ENCODE results near the gene THSD4. TPM values are rescaled to one million over a fixed set of nuclear protein-coding genes. Genes with fewer than 3 reads are reported as not detected.

Gene THSD4
- total RNA-seq, 2 experiments from 2014 or later, result not detected

DNA sequence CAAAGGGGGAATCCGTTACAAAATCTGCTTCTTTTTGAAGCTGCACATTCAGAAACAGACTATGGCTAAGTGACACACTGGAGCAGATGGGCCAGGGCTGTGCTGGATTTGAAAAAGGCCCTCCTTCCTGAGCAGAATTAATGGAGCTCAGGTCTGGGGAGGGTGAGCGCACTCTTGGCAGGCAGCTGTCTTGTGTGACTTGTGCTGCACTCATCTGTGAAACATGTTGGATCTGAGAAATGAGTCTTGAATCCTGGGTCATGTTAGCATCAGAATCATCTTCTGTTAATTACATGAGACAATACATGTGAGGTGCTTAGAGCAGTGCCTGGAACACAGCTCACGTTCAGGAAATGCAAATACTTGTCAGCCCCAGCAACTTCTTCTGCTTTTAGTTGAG, 219.6 kb downstream of the THSD4 start:
- no peaks in the 10 kb centered on the region for H3K27me3 Mint-ChIP-seq
- CTCF ChIA-PET, result no interaction called here
- H3K27ac Mint-ChIP-seq, result no peak overlapping the region
- H3K4me1 Mint-ChIP-seq, result peaks cover 12% of the 10 kb centered on the region
- H3K9me3 Mint-ChIP-seq (ENCODE audit: low read depth), result no peaks in the 10 kb centered on the region
- H3K4me3 Mint-ChIP-seq, result no peak overlapping the region
- DNase-seq, result no peak
- H3K36me3 Mint-ChIP-seq, result no peaks in the 10 kb centered on the region
- no peak for ATAC-seq

DNA sequence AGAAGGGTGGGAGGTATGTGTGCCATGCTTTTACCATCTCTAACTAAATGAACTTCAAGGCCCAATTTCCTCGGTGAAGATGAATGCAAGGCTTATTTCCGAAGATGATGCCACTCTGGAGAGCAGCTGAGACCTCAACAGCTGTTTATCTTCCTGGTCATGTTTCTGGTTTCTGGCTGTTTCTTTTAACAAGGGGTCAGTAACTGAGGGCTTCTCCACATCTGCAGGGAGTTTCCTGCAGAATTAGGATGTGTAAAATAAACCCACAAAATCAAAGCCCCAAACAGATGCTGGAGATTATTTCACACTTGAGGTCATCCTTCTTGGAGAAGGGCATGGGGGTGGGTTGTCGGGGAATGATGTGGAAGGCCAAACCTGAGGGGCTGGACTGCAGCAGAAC, 220.3 kb downstream of the THSD4 start:
- CTCF ChIA-PET, result no interaction called here
- no peak overlapping the region for H3K4me3 Mint-ChIP-seq

DNA sequence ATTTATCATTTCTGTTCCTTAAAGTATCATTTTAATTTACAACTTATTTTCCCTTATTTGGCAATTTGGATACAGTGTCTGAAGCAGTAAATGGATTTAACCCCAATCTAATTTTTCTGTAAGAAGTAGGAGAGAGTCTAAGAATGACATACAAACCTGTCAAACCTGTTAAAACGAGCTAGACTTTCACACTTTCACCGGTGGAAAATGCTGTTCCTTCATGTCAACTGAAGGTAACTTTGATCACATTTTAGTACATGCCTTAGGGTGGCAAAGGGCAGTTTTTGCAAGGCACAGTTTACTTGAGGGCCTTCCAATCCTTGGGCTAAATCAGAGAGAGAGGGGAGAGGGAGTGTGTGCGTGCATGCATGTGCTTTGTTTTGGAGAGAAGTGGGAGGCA, 221.4 kb downstream of the THSD4 start:
- no peaks in the 10 kb centered on the region for H3K27me3 Mint-ChIP-seq
- no peak for ATAC-seq
- no peaks in the 10 kb centered on the region for H3K36me3 Mint-ChIP-seq
- no peak overlapping the region for H3K27ac Mint-ChIP-seq
- H3K9me3 Mint-ChIP-seq (ENCODE audit: low read depth), result no peaks in the 10 kb centered on the region
- CTCF ChIA-PET, result no interaction called here
- H3K4me3 Mint-ChIP-seq, result no peak overlapping the region
- peaks cover 12% of the 10 kb centered on the region for H3K4me1 Mint-ChIP-seq
- no peak for DNase-seq

More for the DNA sequence above, 220.3 kb downstream of the THSD4 start:
- no peaks in the 10 kb centered on the region for H3K36me3 Mint-ChIP-seq
- no peaks in the 10 kb centered on the region for H3K27me3 Mint-ChIP-seq
- no peak overlapping the region for H3K27ac Mint-ChIP-seq
- peaks cover 12% of the 10 kb centered on the region for H3K4me1 Mint-ChIP-seq
- ATAC-seq (no peak), DNase-seq (no peak)
- no peaks in the 10 kb centered on the region for H3K9me3 Mint-ChIP-seq (ENCODE audit: low read depth)

DNA sequence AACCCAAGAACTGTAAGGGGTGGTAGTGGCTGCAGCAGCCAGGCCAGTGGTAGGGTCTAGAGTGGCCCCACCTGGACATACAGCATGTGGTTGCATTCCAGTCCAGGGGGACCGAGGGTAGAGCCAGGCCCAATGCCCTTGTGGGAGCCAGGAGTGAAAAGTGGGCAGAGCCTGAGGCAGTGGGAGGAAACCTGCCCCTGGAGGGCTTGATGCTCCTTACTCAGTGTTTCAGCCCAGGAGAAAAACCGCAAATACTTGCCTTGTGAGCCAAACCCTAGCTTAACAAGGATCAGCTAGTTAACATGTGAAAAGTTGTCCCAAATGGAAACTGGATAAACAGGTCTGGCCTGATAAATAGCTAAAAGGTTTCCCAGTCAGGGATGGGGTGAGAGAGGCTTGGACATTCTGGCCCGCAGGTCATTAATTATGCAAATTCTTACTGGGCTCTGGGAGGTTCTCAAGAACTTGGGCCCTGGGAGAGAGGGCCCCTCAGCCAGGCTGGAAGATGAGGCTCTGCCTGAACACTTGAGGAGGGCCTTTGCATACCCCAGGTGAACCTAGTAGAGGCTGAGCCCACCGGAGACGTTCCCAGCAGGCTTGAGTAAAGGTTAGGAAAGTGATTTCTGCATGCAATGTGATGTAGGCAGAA, 222.1 kb downstream of the THSD4 start:
- no peaks in the 10 kb centered on the region for H3K9me3 Mint-ChIP-seq (ENCODE audit: low read depth)
- no peak overlapping the region for H3K27ac Mint-ChIP-seq
- H3K36me3 Mint-ChIP-seq, result no peaks in the 10 kb centered on the region
- ATAC-seq (no peak), DNase-seq (no peak)
- peaks cover 12% of the 10 kb centered on the region for H3K4me1 Mint-ChIP-seq
- no peak overlapping the region for H3K4me3 Mint-ChIP-seq
- CTCF ChIA-PET, result interaction anchor here (1.0 kb wide), 1 partner anchor 54 kb away, joined by 3 read pairs; no protein-coding TSS in a partner anchor
- H3K27me3 Mint-ChIP-seq, result no peaks in the 10 kb centered on the region

DNA sequence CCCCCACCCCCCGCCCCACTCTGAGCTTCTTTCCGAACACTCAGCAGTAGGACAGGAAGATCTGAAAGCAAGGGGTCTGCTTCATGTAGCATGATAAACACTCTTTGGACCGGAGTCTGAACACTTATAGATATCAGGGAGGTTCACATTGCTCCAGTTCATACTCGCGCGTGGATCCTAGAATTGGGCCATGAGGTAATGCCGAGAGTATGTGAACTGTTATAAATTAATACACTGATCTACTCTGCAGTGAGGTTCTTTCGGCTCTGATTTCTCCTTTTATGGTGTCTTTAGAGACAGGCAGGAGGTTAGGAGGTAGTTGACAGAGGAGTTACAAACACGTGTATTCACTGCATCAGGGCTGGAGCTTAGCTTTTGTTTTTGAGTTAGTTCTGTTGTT, 223.0 kb downstream of the THSD4 start:
- Mint-ChIP-seq H3K36me3 (no peaks in the 10 kb centered on the region), H3K27me3 (no peaks in the 10 kb centered on the region), H3K4me1 (peaks cover 12% of the 10 kb centered on the region), H3K9me3 (ENCODE audit: low read depth) (no peaks in the 10 kb centered on the region), H3K4me3 (no peak overlapping the region), H3K27ac (no peak overlapping the region)
- ATAC-seq (no peak), DNase-seq (no peak)
- CTCF ChIA-PET, result interaction anchor here (1.0 kb wide), 1 partner anchor 53 kb away, joined by 3 read pairs; no protein-coding TSS in a partner anchor

DNA sequence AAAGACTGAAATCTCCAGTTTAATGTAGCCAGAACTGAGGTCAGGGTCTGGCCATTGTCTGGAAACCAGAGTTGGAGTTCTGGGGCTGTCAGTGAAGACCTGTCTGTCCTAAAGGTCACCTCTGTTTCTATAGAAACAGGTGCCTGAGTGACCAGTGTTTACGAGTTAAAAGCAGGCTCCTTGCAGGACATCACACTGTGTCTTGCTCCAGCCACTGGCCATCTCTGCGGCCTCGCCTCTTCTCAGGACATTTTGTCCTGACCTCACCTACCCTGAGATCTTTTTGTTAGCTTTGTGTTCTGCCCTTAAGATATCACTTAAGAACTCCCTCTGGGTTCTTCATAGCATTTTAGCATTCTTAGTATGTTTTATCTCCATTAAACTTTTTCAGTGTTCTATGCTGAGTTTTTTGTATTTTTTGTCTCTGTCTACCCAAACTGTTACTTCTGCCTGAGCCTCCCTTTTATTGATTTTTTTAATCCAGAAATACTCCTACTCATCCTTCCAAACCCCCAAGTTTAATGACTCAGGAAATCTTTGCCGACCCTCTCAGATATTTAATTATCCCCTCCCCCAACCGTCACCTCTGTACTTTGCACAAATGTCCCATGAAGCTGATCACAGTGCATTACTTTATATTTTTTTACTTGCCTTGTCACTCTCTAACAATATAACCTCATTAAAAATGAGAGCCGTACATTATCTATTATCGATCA, 223.7 kb downstream of the THSD4 start:
- Mint-ChIP-seq H3K4me3 (no peak overlapping the region), H3K9me3 (ENCODE audit: low read depth) (no peaks in the 10 kb centered on the region), H3K27ac (no peak overlapping the region), H3K36me3 (no peaks in the 10 kb centered on the region), H3K27me3 (no peaks in the 10 kb centered on the region), H3K4me1 (peaks cover 4% of the 10 kb centered on the region)
- DNase-seq (no peak), ATAC-seq (no peak)
- CTCF ChIA-PET, result no interaction called here

DNA sequence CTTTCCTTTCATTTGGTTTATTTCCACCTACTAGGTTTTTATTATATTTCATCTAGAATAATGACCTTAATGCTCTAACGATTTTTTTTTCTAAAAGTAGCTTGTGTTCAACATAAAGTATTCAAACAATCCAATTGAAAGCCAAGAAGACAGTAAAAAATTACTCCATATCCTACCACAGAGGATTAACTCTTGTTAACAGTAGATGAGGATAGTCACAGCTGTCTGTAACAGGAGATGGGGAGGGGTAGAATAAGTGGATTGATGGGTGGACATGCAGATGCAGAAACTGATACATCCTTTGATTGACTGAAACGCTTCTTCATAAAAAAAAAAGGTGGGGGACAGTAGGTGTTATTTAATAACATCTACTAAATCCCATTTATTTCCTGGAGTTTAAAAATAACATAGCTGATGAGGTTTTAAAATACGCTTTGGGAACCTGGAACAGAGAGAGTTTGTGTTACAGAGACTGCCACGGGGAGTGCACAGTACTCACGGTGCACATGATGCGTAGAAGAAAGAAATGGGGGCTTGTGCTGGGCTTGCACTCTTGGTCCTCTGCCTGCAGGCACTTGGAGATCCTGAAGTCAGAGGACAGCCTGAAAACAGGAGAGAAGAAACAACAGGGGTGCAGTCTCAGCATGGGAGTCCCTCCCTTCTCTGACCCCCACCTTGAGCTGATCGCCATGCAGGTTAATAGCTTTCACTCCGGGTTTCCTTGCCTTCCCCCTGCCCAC, 226.7 kb downstream of the THSD4 start:
- ATAC-seq, result no peak
- Mint-ChIP-seq H3K9me3 (ENCODE audit: low read depth) (no peaks in the 10 kb centered on the region), H3K4me3 (no peak overlapping the region), H3K4me1 (no peaks in the 10 kb centered on the region), H3K27me3 (no peaks in the 10 kb centered on the region), H3K27ac (no peak overlapping the region), H3K36me3 (no peaks in the 10 kb centered on the region)
- CTCF ChIA-PET, result no interaction called here
- no peak for DNase-seq

DNA sequence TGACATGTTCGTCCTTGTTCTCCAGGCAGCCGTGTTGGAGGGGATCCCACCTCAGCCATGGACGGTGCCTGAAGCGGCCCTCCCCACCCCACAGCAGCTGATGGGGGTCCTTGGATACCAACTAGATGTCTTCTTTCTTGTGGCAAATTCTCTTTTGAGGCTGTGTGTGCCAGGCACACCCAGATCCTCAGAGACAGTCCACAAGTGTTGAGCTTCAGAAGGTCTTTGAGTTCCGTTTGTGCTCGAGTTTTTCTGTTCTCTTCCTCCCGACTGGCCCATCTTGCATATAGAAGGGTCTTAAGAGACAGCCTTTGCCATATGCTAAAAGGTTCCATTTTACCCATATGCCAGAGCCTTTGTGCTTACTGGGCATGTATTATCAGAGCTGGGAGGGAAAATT, 227.4 kb downstream of the THSD4 start:
- no peak for ATAC-seq
- no peaks in the 10 kb centered on the region for H3K9me3 Mint-ChIP-seq (ENCODE audit: low read depth)
- no peaks in the 10 kb centered on the region for H3K27me3 Mint-ChIP-seq
- CTCF ChIA-PET, result no interaction called here
- H3K4me3 Mint-ChIP-seq, result no peak overlapping the region
- H3K27ac Mint-ChIP-seq, result no peak overlapping the region
- H3K4me1 Mint-ChIP-seq, result no peaks in the 10 kb centered on the region
- no peaks in the 10 kb centered on the region for H3K36me3 Mint-ChIP-seq
- no peak for DNase-seq

DNA sequence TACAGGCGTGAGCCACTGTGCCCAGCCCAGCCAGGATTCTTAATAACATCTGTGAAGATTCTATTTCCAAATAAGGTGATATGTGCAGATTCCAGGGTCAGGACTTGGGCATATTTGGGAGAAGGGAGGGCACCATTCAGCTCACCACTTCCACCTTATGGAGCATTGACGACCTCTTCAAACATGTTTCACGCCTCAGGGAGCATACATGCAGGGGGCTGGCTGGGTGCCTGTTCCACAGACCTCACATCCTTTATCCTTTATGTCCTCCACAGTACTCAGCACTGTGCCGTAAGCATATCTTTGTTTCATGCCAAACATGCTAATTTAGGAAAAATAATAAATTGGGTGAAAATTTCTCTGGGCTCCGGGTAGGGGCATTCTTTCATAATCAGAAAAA, 229.0 kb downstream of the THSD4 start:
- DNase-seq (no peak), ATAC-seq (no peak)
- H3K27me3 Mint-ChIP-seq, result no peaks in the 10 kb centered on the region
- no peak overlapping the region for H3K27ac Mint-ChIP-seq
- no peak overlapping the region for H3K4me3 Mint-ChIP-seq
- no peaks in the 10 kb centered on the region for H3K9me3 Mint-ChIP-seq (ENCODE audit: low read depth)
- no peaks in the 10 kb centered on the region for H3K4me1 Mint-ChIP-seq
- no peaks in the 10 kb centered on the region for H3K36me3 Mint-ChIP-seq
- CTCF ChIA-PET, result no interaction called here

DNA sequence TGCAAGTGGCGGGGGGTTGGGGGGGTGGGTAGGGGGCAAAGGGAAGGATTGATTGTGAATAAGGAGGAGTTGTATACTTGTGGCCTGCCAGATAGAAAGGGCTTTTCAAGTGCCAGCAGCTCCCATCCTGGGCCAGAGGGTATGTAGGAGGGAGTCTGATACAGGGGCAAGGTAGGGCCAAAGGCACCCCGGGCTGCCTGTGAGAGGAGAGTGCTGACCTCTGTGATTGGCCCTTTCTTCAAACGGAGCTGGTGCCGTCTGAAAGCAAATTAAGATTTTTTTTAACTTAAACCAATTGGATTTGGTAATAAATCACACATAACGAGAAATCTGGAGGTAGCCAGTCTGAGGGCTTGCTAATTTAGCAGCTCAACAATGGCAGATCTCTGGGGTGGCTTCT, 229.9 kb downstream of the THSD4 start:
- no peaks in the 10 kb centered on the region for H3K9me3 Mint-ChIP-seq (ENCODE audit: low read depth)
- no peak overlapping the region for H3K4me3 Mint-ChIP-seq
- no peak overlapping the region for H3K27ac Mint-ChIP-seq
- no peaks in the 10 kb centered on the region for H3K27me3 Mint-ChIP-seq
- CTCF ChIA-PET, result no interaction called here
- no peak for DNase-seq
- no peaks in the 10 kb centered on the region for H3K36me3 Mint-ChIP-seq
- no peaks in the 10 kb centered on the region for H3K4me1 Mint-ChIP-seq
- ATAC-seq, result no peak

DNA sequence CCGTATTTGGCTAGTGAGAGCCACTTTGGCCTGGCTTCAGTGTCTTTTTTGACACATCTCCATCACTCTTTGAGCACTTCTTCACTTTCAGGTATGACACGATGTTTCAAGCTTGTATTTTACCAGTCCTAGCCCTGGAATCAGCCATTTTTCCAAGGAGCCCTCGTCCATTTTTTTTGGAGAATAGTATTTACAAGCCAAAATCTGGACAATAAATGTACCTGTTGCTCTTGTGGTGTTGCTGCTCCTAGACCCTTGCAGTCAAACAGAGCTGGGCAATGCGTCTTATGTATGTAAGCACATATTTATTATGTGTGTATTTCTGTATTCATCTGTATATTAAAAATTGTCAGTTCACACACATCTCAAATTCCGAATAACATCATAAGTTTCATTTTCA, 231.2 kb downstream of the THSD4 start:
- H3K27ac Mint-ChIP-seq, result no peak overlapping the region
- H3K27me3 Mint-ChIP-seq, result peaks cover 1% of the 10 kb centered on the region
- no peaks in the 10 kb centered on the region for H3K36me3 Mint-ChIP-seq
- ATAC-seq (no peak), DNase-seq (no peak)
- no peaks in the 10 kb centered on the region for H3K4me1 Mint-ChIP-seq
- H3K4me3 Mint-ChIP-seq, result no peak overlapping the region
- CTCF ChIA-PET, result interaction anchor here (0.7 kb wide), 2 partner anchors 18 to 1622 kb away, joined by 3 to 5 read pairs; no protein-coding TSS in a partner anchor
- no peaks in the 10 kb centered on the region for H3K9me3 Mint-ChIP-seq (ENCODE audit: low read depth)

DNA sequence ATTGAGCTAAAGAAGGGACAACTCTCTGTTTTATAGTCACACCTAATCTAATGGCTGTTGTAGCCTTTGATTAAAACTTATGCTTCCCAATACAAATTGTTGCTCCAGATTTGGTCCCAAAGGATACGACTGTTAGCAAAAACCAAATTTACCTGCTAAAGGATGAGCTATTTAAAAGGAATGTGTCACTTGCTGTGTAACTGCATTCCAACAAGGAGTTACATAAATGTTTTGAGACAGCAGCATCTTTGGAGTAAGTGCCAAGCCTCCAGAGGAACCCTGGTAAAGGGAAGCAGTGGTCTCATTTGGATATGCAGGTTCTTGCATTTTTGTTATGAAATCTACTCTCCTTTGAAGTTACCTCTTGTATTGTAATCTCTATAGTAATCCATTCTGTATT, 233.3 kb downstream of the THSD4 start:
- Mint-ChIP-seq H3K9me3 (ENCODE audit: low read depth) (no peaks in the 10 kb centered on the region), H3K36me3 (no peaks in the 10 kb centered on the region), H3K4me3 (no peak overlapping the region), H3K27me3 (peaks cover 4% of the 10 kb centered on the region), H3K4me1 (no peaks in the 10 kb centered on the region), H3K27ac (no peak overlapping the region)
- DNase-seq, result no peak
- no peak for ATAC-seq
- CTCF ChIA-PET, result no interaction called here

DNA sequence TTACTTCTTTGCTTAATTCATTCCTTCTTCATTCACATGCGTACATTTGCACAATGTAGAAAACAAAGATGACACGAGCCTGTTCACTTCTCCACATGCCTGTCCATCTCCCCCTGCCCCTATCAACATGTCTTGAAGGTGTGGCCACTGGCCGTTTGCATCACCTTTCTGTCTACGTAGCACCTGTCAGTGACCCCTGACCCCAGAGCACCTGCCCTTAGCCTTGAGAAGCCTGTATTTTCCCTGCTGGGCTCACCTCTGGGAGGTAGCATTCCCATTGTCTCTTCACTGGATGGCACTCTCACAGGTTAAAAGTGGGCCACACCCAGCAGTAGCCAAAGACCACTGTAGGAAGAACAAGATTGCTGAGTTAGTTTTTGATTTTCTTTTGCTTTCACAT, 234.1 kb downstream of the THSD4 start:
- ATAC-seq (no peak), DNase-seq (no peak)
- CTCF ChIA-PET, result no interaction called here
- peaks cover 4% of the 10 kb centered on the region for H3K27me3 Mint-ChIP-seq
- no peaks in the 10 kb centered on the region for H3K4me1 Mint-ChIP-seq
- H3K9me3 Mint-ChIP-seq (ENCODE audit: low read depth), result no peaks in the 10 kb centered on the region
- H3K4me3 Mint-ChIP-seq, result no peak overlapping the region
- no peaks in the 10 kb centered on the region for H3K36me3 Mint-ChIP-seq
- H3K27ac Mint-ChIP-seq, result no peak overlapping the region

All from activated CD8-positive, alpha-beta memory T cell treated with anti-CD3 and anti-CD28 coated beads, Interleukin-2, amount 10 ng/mL, durations not matched to agents 7 days and 5 days (primary cell).